NCI-H1694 treated with DMSO at 0.1 percent for 48 hours (cell line): ENCODE data around the gene IFT88.
A peak's percentile ranks its signal among the peaks of the same experiment; 100 is the strongest.

ENCODE experiments used
- DNase-seq: peaks from one replicate; lab custom pipeline; 2025; lab: John Stamatoyannopoulos, UW

IFT88 gene, protein sequence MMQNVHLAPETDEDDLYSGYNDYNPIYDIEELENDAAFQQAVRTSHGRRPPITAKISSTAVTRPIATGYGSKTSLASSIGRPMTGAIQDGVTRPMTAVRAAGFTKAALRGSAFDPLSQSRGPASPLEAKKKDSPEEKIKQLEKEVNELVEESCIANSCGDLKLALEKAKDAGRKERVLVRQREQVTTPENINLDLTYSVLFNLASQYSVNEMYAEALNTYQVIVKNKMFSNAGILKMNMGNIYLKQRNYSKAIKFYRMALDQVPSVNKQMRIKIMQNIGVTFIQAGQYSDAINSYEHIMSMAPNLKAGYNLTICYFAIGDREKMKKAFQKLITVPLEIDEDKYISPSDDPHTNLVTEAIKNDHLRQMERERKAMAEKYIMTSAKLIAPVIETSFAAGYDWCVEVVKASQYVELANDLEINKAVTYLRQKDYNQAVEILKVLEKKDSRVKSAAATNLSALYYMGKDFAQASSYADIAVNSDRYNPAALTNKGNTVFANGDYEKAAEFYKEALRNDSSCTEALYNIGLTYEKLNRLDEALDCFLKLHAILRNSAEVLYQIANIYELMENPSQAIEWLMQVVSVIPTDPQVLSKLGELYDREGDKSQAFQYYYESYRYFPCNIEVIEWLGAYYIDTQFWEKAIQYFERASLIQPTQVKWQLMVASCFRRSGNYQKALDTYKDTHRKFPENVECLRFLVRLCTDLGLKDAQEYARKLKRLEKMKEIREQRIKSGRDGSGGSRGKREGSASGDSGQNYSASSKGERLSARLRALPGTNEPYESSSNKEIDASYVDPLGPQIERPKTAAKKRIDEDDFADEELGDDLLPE

DNA sequence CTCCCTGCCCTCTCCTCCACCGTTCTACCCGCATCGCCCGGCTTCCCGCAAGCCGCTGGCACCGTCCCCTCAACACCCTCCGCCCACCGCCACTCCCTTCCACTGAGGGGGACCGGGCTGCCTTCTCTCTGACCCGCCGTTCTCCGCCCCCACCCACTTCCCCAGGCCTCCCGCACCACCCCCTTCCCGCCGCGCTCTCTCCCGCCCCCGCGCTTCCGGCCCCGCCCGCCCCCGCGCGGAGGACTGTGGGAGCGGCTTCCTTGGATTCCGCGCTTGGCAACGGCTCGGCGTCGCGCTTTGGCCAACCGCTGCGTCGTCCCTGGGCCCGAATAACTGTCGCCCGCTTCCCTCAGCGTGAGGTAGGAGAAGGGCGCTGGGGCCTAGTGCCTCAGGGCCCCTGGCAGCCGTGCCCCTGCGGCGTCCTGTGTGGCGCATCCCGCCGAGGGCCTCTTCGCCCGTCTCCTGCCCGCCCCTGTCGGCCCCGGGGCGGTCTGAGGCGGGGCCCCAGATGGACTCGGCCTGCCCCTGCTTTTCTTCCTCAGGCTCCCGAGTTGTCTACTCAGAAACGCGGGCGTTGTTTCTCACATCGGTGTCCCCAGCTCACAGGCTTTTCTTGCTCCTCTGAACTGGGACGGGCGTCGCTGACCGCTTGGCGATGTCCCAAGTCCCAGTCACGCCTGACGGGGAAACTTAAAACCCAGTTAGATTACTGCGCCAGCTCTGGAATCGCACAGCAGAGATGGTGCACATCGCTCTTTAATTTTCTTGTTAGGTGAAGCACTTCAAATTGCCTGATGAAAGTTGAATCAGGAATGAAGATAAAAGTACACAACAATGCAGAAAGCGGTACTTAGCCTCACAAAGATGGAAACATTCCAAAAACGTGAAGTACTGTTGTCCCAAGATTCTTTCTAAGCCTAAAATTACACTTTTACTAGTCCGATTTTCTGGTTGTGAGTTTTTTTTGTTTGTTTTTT is at the start of gene IFT88:
TSS of gene IFT88 (plus strand) at position 260 of the 977 bp plus-strand sequence. CDS start 7,229 bp downstream, outside the sequence.
- DNase-seq = peak; percentile 48

DNA sequence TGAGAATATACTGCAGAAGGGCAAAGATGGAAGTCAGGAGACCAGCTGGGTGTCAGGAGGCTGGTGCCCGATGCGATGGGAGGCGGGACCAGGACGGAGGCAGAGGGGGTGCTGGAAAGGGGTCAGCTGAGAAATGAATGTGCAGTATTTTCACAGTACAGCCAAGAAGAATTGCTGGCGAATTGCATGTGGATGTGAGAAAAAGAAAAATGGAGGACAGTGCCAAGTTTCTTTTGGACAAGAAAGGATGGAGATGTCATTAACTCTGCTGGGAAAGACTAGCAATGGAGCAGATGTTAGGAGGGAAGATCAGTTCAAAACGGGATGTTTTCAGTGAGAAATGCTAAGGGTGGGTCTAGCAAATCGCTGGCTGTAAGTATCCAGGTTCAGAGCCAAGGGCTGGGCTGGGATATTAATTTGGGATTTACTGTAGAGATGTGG is 48.3 kb upstream of the IFT88 start:
- DNase-seq = no peak

DNA sequence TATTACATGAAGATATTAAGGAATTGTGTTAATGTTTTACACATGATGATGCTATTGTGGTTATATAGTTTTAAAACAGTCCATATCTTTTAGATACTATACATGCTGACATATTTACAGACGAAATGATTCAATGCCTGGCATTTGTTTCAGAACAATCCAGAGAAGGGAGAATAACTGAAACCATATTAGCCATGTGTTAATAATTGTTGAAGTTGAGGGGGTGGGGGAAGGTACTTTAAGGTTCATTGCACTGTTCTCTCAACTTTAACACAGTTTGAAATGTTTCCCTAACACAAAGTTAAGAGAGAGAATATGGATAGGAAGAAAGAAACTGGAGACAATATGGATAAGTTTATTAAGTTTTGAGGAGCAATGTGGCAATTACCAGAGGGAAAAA is 47.1 kb upstream of the IFT88 start:
- no peak for DNase-seq

DNA sequence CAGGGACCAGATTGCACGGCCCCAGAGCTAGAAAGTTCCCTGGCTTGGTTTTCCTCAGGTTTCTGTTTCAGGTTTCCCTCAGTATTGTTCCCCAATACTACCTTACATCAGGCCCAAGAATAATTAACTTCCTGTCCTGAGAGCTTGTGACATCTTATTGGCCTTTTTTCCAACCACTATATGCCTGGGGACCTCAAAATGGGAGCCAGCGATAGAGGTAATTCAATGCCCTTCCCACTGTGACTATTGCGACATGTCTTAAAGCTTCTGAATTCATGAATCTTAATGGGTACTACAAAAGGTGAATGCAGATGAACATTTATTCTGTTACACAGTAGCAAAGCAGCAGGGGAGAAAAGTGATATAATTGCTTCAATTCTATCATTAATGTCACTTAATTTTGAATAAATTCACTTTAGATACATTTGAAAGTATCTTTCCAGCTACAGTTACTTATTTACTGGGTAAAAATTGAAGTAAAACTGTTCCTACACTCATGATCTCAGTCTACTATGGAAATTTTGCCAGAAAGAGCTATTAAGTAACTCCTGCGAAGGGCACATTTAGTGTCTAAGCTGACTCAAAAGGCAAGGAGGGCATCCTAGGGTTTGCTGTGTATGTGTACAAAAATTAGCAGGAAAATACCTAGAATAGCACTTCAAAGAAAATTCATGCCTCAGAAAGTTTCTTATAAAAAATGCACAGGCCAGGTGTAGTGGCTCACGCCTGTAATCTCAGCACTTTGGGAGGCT is 45.4 kb upstream of the IFT88 start:
- DNase-seq = no peak

DNA sequence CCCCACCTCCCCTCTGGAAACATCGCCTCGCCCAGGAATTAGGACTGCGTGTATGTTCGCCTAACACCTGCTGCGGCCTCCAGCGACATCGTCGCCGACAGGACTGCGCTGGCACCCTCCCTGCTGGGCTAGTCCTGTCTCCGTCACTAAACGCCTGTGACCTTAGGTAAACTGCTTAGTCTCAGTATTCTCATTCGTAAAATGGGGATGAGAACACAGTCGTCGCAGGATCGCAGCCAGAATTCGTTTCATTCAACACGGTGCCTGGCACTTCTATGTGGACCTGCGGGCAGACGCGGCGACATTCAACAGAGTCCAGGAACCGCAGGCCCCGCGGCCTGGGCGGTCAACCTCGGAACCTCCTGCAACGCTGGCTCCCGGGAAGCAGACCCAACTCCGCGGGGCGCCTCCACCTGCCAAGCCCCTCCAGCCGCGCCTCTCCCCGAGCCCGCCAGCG is 41.8 kb upstream of the IFT88 start:
- DNase-seq = peak; percentile 3

DNA sequence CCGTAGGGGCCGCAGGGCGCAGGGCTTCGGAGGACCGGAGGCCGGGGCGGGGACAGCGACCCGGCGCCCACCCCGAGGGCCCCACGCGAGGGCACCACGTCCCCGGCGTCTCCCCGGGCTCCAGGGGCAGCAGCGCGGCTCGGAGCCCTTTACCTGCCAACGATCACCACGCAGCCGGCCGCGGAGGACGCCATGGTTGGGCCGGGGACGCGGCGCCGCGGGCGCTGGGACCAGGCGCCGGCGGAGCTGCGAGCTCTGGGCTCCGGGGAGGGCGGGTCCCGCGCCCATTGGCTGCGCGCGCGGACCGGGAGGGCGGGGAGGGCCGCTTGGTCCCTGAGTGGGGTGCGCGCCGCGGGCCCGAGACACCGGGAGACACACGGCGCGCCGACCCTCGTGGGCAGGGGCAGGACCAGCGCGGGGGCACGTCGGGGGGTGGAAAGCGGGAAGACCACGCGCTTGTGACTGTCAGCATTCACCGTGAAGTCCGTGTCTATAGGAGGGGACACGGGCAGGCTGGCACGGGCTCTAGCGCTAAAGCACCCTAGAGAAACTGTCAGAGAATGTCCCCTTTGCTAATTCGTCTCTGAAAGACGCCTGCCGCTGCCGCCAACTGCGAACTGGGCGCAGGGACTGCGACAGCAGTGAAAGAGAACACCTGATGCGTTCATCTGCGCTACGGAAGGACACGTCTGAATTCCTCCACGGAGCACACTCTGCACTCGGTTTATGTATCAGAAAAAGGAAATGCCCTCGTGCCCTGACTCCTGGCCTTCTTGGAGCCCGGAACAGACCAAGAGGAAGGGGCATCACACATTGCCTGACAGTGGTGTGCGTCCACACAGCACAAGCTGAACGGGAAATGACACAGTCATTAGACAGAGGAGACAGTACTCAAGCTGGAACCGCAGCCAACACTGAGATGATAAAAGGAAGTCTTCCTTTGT is 41.1 kb upstream of the IFT88 start, which contains the start of gene CRYL1:
TSS of gene CRYL1 (minus strand) at position 257 of the 944 bp plus-strand sequence. CDS start at position 194, 63 bp downstream.
- peak; percentile 58 for DNase-seq

DNA sequence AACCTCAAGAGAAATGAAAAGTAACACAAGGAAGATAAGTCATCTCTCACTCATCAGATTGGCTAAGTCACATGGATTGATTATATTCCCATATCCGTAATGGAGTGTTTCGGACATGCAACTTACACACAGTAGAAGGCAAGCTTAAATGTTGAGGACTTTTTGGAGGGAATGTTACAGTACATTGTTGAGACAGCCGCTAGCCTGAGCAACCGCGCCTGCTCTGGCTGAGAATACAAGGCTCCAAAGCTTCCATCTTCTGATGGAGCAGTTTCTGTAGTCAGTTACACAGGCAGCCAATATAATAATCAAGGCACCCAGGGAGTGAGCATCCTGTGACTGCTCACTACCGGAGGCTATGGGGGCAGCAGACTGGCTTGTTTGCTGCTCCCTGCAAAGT is 40.3 kb upstream of the IFT88 start:
- no peak for DNase-seq

DNA sequence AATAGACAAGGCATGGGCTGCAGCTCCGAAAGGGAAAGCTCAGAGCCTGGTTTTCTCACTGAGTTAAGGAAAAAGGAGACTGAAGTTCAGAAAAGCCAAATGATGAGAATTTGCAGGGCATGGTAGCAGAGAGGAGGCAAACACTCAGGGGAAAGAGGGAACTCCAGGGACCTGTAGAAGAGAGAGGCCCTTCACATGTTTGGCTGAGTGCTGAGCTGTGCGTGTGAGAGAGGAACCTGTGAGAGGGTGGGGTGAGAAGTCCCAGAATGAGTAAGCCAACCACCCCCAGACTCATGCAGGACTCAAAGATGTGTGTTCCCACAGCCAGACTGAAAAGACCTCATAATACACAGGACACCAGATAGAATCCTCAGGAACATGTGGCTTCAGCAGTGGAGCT is 38.5 kb upstream of the IFT88 start:
- no peak for DNase-seq

DNA sequence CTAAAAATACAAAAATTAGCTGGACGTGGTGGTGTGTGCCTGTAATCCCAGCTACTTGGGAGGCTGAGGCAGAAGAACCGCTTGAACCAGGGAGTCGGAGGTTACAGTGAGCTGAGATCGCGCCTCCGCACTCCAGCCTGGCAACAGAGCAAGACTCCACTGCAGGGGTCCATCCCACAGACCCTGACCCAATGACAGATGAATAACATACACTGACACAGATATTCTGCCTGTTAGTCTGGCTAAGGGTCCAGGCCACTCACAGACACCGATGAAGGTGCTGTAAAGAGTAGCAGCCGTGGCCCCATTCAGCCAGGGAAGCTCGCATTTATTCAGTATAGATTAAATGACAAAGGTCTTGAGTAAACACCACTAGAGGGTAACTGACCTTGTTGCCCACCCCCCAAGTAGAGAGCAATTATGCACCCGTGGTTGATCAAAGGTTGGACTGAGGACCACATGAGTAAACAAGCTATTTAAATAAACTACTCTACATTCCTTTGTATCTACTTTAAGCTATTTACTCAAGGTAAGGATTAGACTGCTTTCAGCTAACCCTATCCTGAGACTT is 32.8 kb upstream of the IFT88 start:
- DNase-seq = no peak

DNA sequence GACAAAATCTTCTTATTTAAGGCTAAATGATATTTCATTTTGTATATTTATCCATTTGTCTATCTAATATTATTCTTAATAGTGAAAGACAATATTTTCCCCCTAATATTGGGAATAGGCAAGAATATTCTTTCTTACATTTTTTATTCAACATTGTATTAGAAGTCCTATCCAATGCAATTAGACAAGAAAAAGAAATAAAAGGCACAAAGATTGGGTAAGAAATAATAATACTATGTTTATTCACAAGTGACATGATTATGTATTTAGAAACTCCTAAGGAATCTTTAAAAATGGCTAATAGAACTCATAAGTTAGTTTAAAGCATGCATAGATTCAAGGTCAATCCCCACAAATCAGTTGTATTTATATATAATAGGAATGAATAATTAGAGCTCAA is 30.0 kb upstream of the IFT88 start:
- DNase-seq = no peak

DNA sequence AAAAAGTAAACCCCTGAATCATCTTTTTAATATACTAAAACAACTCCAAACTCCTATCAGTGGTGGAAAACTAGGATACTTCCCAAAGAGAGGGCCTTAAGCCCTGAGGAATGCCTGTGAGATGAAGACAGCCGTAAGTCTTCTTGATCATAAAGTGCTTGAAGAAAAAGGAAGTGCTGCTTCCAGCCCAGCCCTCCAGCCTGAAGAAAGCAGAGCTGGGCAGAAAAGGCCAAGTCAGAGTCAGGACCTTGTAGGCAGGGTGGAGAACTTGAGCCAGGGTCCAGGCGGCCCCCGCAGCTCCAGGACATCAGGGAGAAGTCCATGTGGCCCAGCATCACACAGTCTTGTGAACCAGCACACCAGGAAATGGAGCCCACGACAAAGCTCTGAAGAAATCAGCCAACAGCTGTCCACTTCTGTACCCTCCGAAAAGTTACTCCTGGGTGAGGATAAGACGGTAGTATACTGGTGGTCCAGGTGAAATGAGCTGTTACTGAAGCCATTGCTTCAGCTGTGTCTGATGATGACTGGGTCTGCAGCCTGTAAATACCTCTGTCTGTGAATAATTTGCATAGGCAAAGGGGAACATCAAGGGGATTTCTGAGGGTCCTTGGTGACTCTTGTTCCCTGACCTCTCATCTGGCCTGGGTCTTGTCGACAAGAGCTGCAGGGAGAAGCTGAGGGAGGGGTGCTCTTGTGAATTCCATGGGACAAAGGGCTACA is 22.6 kb upstream of the IFT88 start:
- no peak for DNase-seq

DNA sequence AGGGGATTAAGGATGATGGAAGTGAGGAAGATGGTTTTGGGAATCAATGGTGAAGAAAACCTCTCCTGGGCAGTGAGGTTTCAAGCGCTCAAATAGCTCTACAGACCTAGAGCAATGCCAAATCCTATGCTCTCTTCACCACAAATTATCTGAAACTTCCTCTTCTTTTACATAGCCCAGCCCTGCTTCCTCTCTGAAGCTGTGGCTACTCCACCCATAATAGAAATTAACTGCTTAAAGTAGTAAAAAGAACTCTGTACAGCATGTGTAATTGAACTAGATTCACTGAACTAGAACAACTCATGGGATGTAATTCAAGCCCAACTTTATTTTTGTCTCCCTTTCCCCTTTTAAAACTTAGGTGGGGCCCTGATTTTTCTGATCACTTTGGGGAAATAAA is 20.4 kb upstream of the IFT88 start:
- DNase-seq = no peak

DNA sequence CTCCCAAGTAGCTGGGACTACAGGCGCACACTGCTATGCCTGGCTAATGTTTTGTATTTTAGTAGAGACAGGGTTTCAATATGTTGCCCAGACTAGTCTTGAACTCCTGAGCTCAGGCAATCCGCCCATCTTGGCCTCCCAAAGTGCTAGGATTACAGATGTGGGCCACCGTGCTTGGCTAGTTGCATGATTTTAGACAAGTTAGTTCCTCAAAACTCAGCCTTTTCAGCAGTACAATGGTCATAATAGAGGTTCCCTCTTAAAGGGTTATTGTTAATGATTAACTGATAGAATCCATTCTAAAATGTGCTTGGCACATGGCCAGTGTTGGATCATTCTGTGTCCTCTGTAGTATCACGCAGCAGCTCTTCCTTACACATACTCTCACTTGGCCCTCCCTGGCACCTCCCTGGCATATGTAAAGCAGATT is 19.5 kb upstream of the IFT88 start:
- no peak for DNase-seq

DNA sequence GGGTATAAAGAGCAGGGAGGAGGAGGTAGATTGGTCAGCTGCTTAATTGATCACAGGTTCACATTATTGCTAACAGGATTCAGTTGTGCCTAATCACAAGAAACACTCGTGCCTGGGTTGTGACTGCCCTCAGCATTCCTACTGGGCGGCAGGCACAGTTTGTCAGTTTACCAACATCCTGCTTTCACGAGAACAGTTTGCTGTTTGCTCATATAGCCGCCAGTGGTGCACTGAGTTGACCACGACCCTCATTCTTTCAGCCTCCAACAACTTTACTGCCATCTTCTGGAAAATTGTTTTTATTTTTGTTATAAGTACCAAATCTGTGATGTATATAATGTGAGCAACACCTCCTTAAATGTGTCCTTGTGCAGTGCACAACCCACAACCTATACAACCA is 16.2 kb upstream of the IFT88 start:
- no peak for DNase-seq

DNA sequence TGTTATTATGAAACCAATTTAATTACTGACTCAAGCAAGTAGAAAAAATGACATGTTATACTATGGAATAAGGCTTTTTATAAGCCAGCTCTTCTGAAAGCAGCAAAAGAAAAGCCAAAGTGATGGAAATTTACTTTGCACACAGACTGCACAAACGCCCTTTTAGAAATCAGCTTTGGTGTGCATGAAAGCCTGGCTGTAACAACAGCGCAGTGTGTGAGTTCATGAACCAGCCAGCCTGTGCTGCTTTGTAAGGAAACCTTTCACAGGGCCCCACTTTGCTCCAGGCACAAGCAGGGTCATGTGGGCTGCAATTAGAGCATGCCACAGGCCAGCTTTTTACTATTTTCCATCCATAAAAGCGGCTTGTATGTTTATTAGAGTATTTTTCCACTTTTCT is 13.6 kb upstream of the IFT88 start:
- no peak for DNase-seq

DNA sequence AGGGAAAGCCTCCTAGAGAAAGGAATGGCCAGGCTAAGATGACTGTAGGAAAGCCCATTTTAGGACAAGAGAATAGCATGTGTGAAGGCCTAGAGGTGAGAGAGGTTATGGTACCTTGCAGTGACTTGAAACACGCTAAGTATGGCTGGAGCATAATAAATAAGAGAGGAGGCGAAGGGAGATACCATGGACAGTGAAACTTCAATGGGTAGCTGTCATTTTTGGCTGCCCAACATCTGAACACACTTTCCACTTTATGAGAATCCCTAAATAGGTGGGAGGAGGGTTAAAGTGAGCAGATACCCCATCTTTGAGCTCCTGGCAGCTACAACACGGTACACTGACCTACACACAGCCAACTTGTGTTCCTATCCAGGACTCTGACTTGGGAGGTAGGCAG is 8.0 kb upstream of the IFT88 start:
- DNase-seq = no peak

DNA sequence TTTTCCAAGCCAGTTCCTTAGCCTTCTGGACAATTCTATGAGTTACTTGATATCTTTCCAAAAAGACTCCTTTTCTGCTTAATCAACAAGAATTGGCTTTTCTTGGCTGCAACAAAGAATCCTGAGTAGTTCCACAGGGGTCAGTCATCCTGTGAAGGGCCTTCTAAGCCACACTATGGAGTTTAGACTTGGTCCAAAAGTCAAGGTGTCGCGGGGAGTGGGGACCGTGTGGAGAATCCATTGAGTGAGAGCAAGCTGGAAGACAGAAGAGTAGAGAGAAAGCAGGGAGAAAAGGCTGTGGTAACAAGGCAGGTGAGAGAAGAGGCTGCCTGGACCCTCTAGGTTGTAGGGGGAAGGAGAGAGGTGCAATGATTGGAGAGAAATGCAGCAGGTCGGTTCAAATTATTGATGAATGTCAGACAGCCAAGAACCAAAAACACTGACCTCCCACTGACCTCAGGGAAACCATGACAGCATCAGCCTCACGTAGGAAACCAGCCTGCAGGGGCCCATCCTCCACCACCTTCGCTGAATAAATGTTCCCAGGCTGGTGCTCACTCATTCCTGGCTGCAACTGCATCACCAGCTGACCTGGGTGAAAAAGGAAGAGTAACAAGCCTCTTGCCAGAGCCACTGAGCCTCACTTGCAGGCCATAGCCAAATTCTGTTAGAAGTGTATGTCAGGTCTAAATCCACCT is 7.1 kb upstream of the IFT88 start:
- no peak for DNase-seq

DNA sequence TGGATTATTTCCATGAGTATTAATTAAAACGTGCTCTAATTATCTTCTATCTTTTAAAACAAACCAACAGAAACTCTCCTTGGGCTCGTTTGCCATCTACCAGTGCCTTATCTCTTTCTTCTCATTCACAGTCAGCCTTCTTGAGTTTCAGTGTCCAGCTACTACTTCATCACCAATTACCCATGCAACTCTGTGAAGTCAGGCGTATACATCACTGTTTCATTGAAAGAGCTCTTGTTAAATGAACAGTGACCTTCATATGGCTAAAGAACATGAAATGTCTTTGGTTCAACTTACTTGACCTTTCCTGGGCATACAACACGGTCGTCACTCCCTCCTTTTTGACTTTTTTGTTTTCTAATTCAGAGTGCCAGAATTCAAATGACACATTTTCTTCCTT is 5.2 kb upstream of the IFT88 start:
- no peak for DNase-seq
